Erythroblast (primary cell): ENCODE data around the gene GRK4.

Experiments used
- GATA1 ChIP-seq: IDR thresholded peaks from 2 replicates; pipeline ENCODE4 v1.6.1; 2011; ENCODE audit warnings: low read depth, mild to moderate bottlenecking, control low read depth, low read length, moderate library complexity
- POLR2A ChIP-seq: IDR thresholded peaks from 2 replicates; pipeline ENCODE4 v1.6.1; 2011; ENCODE audit warnings: mild to moderate bottlenecking, low read length

DNA sequence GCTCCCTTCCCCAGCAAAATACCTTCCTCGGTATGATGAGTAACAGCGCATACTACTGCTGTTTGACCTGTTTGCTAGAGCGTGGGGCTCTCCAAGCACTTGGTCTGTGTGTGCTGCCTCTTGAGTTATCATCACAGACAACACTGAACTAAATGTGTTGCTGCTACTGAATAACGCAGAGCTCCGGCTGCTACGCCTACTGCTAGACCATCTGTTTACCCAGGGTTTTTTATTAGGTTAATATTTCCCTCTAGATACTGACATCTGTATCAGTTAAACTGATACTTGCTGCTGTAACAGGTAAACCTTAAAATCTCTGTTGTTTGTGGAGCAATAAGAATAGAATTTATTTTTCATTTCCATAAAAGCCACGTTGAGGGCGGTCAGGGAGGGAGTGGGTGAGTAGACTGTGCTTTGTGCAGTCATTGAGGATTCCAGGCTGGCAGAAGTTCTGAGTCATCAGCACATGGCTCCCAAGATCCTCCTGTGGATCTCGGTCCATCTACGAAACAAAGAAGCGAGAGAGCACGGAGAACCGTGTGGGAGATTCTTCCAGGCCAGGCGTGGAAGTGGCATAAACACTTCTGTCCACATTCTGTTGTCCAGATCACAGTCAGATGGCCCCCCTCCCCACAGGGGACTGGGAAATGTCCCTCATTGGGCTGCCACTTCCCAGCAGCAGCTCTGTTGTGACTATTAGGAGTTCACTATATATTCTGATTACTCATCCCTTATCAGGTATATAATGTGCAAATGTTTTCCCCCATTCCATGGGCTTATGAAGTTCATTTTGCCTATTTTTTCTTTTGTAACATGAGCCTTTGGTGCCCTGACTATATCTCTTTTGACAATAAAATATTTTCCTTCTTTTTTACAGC lies 14.1 kb downstream of the GRK4 start:
- TF ChIP-seq POLR2A (no peak), GATA1 (no peak)
